Neural cell (in vitro differentiated cells): ENCODE results near the gene SCN10A.

ENCODE experiments used
- CTCF ChIP-seq: fragments of 450-650 bp; IDR thresholded peaks from 2 replicates; pipeline ENCODE4 v1.5.1; 2014; ENCODE audit warnings: antibody characterized with exemption, mild to moderate bottlenecking, moderate library complexity; ENCODE audit not compliant: poor library complexity, severe bottlenecking
- EP300 ChIP-seq: fragments of 450-650 bp; conservative IDR thresholded peaks from 2 replicates; pipeline ENCODE4 v1.6.1; 2014; ENCODE audit warnings: antibody characterized with exemption, mild to moderate bottlenecking, moderate library complexity; ENCODE audit not compliant: poor library complexity, severe bottlenecking
- EZH2 ChIP-seq: fragments of 200-600, 300-800 bp; shearing (Covaris generic), sonication (generic); IDR thresholded peaks from 2 replicates; pipeline ENCODE4 v1.6.1; 2014; ENCODE audit warnings: antibody characterized with exemption, low read length, borderline replicate concordance, mild to moderate bottlenecking; ENCODE audit not compliant: insufficient read depth, poor library complexity, severe bottlenecking
- MXI1 ChIP-seq: fragments of 450-650 bp; conservative IDR thresholded peaks from 2 replicates; pipeline ENCODE4 v1.6.1; 2014; ENCODE audit warnings: antibody characterized with exemption, mild to moderate bottlenecking; ENCODE audit not compliant: poor library complexity, severe bottlenecking
- POLR2AphosphoS5 ChIP-seq: IDR thresholded peaks from 2 replicates; pipeline ENCODE4 v1.6.1; 2012
- RAD21 ChIP-seq: fragments of 450-650 bp; conservative IDR thresholded peaks from 2 replicates; pipeline ENCODE4 v1.6.1; 2014; ENCODE audit warnings: antibody characterized with exemption, mild to moderate bottlenecking, moderate library complexity
- SMC3 ChIP-seq: fragments of 450-650 bp; conservative IDR thresholded peaks from 2 replicates; pipeline ENCODE4 v1.6.1; 2014; ENCODE audit warnings: antibody characterized with exemption, mild to moderate bottlenecking, moderate library complexity; ENCODE audit not compliant: poor library complexity
- TAF1 ChIP-seq: IDR thresholded peaks from 2 replicates; pipeline ENCODE4 v1.6.1; 2012; ENCODE audit warnings: low read depth
- TF ChIP-seq, protein P1 (sequence below): IDR thresholded peaks from 2 replicates; pipeline ENCODE4 v1.6.1; 2012; ENCODE audit warnings: borderline replicate concordance

- TF ChIP-seq CTCF (no peak), SMC3 (no peak), TAF1 (no peak), POLR2AphosphoS5 (no peak), EZH2 (no peak), EP300 (no peak), MXI1 (no peak), RAD21 (no peak)
- TF ChIP-seq, protein P1, sequence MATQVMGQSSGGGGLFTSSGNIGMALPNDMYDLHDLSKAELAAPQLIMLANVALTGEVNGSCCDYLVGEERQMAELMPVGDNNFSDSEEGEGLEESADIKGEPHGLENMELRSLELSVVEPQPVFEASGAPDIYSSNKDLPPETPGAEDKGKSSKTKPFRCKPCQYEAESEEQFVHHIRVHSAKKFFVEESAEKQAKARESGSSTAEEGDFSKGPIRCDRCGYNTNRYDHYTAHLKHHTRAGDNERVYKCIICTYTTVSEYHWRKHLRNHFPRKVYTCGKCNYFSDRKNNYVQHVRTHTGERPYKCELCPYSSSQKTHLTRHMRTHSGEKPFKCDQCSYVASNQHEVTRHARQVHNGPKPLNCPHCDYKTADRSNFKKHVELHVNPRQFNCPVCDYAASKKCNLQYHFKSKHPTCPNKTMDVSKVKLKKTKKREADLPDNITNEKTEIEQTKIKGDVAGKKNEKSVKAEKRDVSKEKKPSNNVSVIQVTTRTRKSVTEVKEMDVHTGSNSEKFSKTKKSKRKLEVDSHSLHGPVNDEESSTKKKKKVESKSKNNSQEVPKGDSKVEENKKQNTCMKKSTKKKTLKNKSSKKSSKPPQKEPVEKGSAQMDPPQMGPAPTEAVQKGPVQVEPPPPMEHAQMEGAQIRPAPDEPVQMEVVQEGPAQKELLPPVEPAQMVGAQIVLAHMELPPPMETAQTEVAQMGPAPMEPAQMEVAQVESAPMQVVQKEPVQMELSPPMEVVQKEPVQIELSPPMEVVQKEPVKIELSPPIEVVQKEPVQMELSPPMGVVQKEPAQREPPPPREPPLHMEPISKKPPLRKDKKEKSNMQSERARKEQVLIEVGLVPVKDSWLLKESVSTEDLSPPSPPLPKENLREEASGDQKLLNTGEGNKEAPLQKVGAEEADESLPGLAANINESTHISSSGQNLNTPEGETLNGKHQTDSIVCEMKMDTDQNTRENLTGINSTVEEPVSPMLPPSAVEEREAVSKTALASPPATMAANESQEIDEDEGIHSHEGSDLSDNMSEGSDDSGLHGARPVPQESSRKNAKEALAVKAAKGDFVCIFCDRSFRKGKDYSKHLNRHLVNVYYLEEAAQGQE = no peak
These were observed 19.9 kb upstream of the SCN10A start for GRCh38 chr3:38835939-38836338.
